ENCODE results near the gene DEGS2. TPM values are rescaled to one million over a fixed set of nuclear protein-coding genes. Genes with fewer than 3 reads are reported as not detected.

DEGS2 gene
- total RNA-seq, 6 donors from 2014 or later: 2.0 to 19.9 (median 5.4) TPM

DNA sequence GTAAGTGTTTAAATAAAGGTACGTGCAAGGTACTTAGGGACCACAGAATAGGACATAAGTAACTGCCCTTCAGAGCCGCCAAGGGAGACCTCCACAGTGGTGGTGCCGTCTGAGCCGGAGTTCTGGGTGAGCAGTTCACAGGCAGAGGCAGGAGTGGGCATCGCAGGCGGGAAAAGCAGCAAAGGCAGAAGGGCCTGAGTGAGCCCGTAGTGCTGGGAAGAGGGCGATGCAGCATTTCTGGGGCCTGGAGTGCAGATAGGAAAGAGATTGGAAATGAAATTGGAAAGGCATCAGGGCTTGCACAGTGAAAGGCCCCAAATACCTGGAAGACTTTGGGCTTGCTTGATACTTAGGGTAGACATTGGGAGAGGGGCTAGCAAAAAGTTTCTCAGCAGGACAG, 61.3 kb downstream of the DEGS2 start:
- Histone ChIP-seq H3K36me3 (peaks cover 3 to 13% (median 11%) of the 10 kb centered on the region in 4 donors), H3K9me3 (no peaks in the 10 kb centered on the region), H3K27ac (no peak overlapping the region), H3K27me3 (no peaks in the 10 kb centered on the region), H3K4me3 (no peak overlapping the region), H3K4me1 (peaks cover 4 to 9% (median 8%) of the 10 kb centered on the region in 4 donors)
- TF ChIP-seq, protein P1, sequence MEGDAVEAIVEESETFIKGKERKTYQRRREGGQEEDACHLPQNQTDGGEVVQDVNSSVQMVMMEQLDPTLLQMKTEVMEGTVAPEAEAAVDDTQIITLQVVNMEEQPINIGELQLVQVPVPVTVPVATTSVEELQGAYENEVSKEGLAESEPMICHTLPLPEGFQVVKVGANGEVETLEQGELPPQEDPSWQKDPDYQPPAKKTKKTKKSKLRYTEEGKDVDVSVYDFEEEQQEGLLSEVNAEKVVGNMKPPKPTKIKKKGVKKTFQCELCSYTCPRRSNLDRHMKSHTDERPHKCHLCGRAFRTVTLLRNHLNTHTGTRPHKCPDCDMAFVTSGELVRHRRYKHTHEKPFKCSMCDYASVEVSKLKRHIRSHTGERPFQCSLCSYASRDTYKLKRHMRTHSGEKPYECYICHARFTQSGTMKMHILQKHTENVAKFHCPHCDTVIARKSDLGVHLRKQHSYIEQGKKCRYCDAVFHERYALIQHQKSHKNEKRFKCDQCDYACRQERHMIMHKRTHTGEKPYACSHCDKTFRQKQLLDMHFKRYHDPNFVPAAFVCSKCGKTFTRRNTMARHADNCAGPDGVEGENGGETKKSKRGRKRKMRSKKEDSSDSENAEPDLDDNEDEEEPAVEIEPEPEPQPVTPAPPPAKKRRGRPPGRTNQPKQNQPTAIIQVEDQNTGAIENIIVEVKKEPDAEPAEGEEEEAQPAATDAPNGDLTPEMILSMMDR (IDR thresholded peaks at IDR 0.05): no peak
- TF ChIP-seq POLR2AphosphoS5 (IDR thresholded peaks at IDR 0.05) (no peak), POLR2A (IDR thresholded peaks at IDR 0.05) (no peak), EP300 (IDR thresholded peaks at IDR 0.05) (no peak)
- no peak for DNase-seq
- WGBS, 2 donors: 91 to 94% methylated on average over 8 of the region's 8 CpGs
- no peak for ATAC-seq (ENCODE audit: low FRiP score in 2 of 2)

DNA sequence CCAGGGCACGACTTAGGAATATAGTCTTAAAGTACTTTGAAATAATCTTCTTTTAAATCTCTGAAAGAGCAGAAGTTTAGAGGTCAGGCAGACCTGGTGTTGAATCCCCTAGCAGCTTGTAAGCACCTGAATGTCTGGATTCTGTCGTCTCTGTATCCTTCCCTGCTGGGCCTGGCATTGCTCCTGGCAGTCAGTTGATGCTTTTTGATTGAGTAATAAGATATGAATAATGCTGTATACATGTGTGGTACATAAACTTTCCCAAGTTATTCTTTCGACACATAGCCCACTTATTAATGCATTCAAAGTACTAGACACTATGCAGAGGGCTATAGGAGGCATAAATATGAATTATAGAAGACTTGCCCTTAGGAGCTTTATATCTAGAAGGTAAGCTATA, 62.8 kb downstream of the DEGS2 start:
- no peak for DNase-seq
- H3K4me3 ChIP-seq: no peak overlapping the region
- ATAC-seq (ENCODE audit: low FRiP score in 2 of 2): no peak

More for the DNA sequence above, 62.8 kb downstream of the DEGS2 start:
- TF ChIP-seq, protein P1 (IDR thresholded peaks at IDR 0.05): no peak
- TF ChIP-seq POLR2A (IDR thresholded peaks at IDR 0.05) (no peak), EP300 (IDR thresholded peaks at IDR 0.05) (no peak), POLR2AphosphoS5 (IDR thresholded peaks at IDR 0.05) (no peak)
- Histone ChIP-seq H3K27ac (no peak overlapping the region), H3K36me3 (peaks cover 3 to 19% (median 11%) of the 10 kb centered on the region in 4 donors), H3K9me3 (no peaks in the 10 kb centered on the region), H3K27me3 (no peaks in the 10 kb centered on the region), H3K4me1 (no peaks in the 10 kb centered on the region)
- 89 to 92% methylated on average over 3 of the region's 3 CpGs for WGBS, 2 donors

Small RNA genes lying within 50 kb of the gene (small RNA-seq; reads per million reads assigned to genes)
- gene MIR151B: 5.5 to 10.6 (median 5.8) reads per million in 4 donors
- 246 to 1,147 (median 355) reads per million in 4 donors for gene MIR342

Other genes with a start within 250 kb of the DEGS2 start
- gene EVL, start 94.2 kb downstream of the DEGS2 start, total RNA-seq: 100 to 1,000 TPM in 5 of 6 donors, 10 to 100 TPM in 1; 69.6 to 222 (median 140) TPM
- 10 to 100 TPM; 35.6 to 70.4 (median 52.4) TPM for gene YY1, start 79.5 kb upstream of the DEGS2 start, total RNA-seq
- 100 to 1,000 TPM in 2 of 6 donors, 10 to 100 TPM in 4; 81.5 to 275 (median 96.6) TPM for gene SLC25A29, start 146.8 kb upstream of the DEGS2 start, total RNA-seq
- gene SLC25A47, start 163.7 kb upstream of the DEGS2 start, total RNA-seq: not detected
- 10 to 100 TPM in 4 of 6 donors, 1 to 10 TPM in 2; 5.5 to 43.0 (median 10.6) TPM for gene WDR25, start 216.8 kb upstream of the DEGS2 start, total RNA-seq

Measured in upper lobe of left lung (tissue), 6 donors.